ENCODE results near the gene GLIPR1L1.

The GLIPR1L1 gene

GRCh38 chr12:75350413-75350812, 15.9 kb downstream of the GLIPR1L1 start:
- DNase-seq (ENCODE audit: low spot score), result no peak

GRCh38 chr12:75354011-75354410, 19.5 kb downstream of the GLIPR1L1 start:
- no peak for DNase-seq (ENCODE audit: low spot score)

- DNase-seq (ENCODE audit: low spot score), result no peak
Measured at GRCh38 chr12:75360920-75361319, 26.4 kb downstream of the GLIPR1L1 start.

- DNase-seq (ENCODE audit: low spot score), result no peak
Measured at GRCh38 chr12:75361408-75361807, 26.9 kb downstream of the GLIPR1L1 start.

GRCh38 chr12:75364919-75365318, 30.4 kb downstream of the GLIPR1L1 start:
- DNase-seq (ENCODE audit: low spot score), result no peak

GRCh38 chr12:75366629-75367028, 32.2 kb downstream of the GLIPR1L1 start:
- no peak for DNase-seq (ENCODE audit: low spot score)

- DNase-seq (ENCODE audit: low spot score), result no peak
Measured at GRCh38 chr12:75374971-75375370, 40.5 kb downstream of the GLIPR1L1 start.

- no peak for DNase-seq (ENCODE audit: low spot score)
Measured at GRCh38 chr12:75378354-75378753, 43.9 kb downstream of the GLIPR1L1 start.

- peak; percentile 24 for DNase-seq (ENCODE audit: low spot score)
Measured at GRCh38 chr12:75389061-75389460, 54.6 kb downstream of the GLIPR1L1 start.

- DNase-seq (ENCODE audit: low spot score), result no peak
Measured at GRCh38 chr12:75389706-75390105, 55.2 kb downstream of the GLIPR1L1 start.

- DNase-seq (ENCODE audit: low spot score), result no peak
Measured at GRCh38 chr12:75390156-75390898, 55.9 kb downstream of the GLIPR1L1 start.

GRCh38 chr12:75390899-75391538, 56.5 kb downstream of the GLIPR1L1 start, which contains the start of gene GLIPR1L2:
GLIPR1L2 (plus strand) TSS chr12:75391089; CDS start chr12:75391117, 28 bp downstream.
- peak; percentile 98 for DNase-seq (ENCODE audit: low spot score)

- no peak for DNase-seq (ENCODE audit: low spot score)
Measured at GRCh38 chr12:75404231-75404630, 69.8 kb downstream of the GLIPR1L1 start.

- no peak for DNase-seq (ENCODE audit: low spot score)
Measured at GRCh38 chr12:75407683-75408082, 73.2 kb downstream of the GLIPR1L1 start.

- DNase-seq (ENCODE audit: low spot score), result no peak
Measured at GRCh38 chr12:75409830-75410229, 75.4 kb downstream of the GLIPR1L1 start.

- DNase-seq (ENCODE audit: low spot score), result no peak
Measured at GRCh38 chr12:75414671-75415070, 80.2 kb downstream of the GLIPR1L1 start.

- DNase-seq (ENCODE audit: low spot score), result no peak
Measured at GRCh38 chr12:75419841-75420240, 85.4 kb downstream of the GLIPR1L1 start.

All from LoVo (cell line).